Measurements from ENCODE around the gene DYNLL1. TPM values are rescaled to one million over a fixed set of nuclear protein-coding genes. Genes with fewer than 3 reads are reported as not detected.

DYNLL1 gene
- total RNA-seq, 1 experiment from 2014 or later, result 618 TPM

DNA sequence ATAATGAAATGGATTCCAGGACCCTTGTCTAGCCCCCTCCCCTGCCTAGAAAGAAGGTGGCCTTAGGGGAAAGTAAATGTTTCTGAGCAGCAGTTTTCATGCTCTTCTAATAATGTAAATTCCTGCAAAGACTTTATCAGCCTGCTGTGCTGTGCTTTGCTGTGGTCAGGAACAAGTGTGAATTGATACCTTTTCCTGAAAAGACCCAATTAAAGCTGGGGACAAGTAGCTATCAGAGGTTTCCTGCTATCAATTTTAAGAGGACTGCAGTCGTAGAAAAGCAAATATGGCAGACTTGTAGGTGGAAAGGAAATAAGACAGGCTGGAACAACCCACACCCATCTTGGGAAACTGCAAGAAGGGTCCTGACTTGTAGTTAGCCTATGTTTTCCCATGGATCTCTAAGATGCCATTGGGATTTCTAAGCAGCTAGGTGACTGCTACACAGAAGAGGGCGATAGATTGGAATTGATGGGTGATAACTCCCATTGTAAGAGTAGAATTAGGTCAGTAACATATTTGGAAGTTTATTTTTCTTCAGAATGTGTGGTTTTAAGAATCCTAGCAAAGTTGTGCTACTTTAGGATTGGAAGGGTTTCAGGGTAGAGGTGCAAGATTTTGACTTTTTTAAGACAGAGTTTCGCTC lies 3.1 kb downstream of the DYNLL1 start:
- Histone ChIP-seq H3K4me2 (ENCODE audit: insufficient read depth, insufficient read length, low read length) (no peak overlapping the region), H3K14ac (ENCODE audit: insufficient read depth, low read length) (no peak overlapping the region), H3K9me3 (ENCODE audit: control insufficient read depth, low read depth, low read length) (no peaks in the 10 kb centered on the region), H4K5ac (ENCODE audit: insufficient read length, low read depth, low read length) (no peak overlapping the region), H3K18ac (ENCODE audit: insufficient read length, low read depth, low read length) (no peak overlapping the region), H4K20me1 (ENCODE audit: control insufficient read depth, insufficient read depth, insufficient read length) (no peaks in the 10 kb centered on the region), H3K4ac (ENCODE audit: low read depth, low read length) (no peak overlapping the region), H3K4me1 (ENCODE audit: insufficient read depth, low read length) (no peaks in the 10 kb centered on the region; the same call in 1 of the 2 replicates), H3K23ac (ENCODE audit: insufficient read length, low read depth, low read length) (no peak overlapping the region), H2BK15ac (ENCODE audit: low read depth, low read length) (no peak overlapping the region), H3K27me3 (ENCODE audit: insufficient read depth, low read length) (no peaks in the 10 kb centered on the region), H3K23me2 (ENCODE audit: insufficient read length, low read depth, low read length, poor library complexity, severe bottlenecking) (peaks cover 14% of the 10 kb centered on the region), H4K91ac (ENCODE audit: insufficient read length, low read depth, low read length) (no peak overlapping the region), H3K79me1 (ENCODE audit: insufficient read depth, low read depth, low read length, poor library complexity, severe bottlenecking) (peaks cover 3% of the 10 kb centered on the region), H2AFZ (ENCODE audit: low read length) (no peak overlapping the region), H3K56ac (ENCODE audit: insufficient read length, low read depth, low read length) (no peak overlapping the region), H3K27ac (ENCODE audit: insufficient read length, low read depth, low read length) (no peak overlapping the region), H3K9ac (ENCODE audit: extremely low read depth, insufficient read length, low read length) (no peak overlapping the region), H2BK5ac (ENCODE audit: insufficient read length, low read length) (no peak overlapping the region), H2BK12ac (ENCODE audit: insufficient read length, low read depth, low read length) (no peak overlapping the region), H3K79me2 (ENCODE audit: insufficient read depth, low read length) (peaks cover 10% of the 10 kb centered on the region; the same call in 1 of the 2 replicates), H2BK120ac (ENCODE audit: low read depth, low read length, poor library complexity, severe bottlenecking) (no peak overlapping the region), H4K8ac (replicated peaks; ENCODE audit: insufficient read length, low read depth, low read length) (no peak overlapping the region), H2AK5ac (ENCODE audit: insufficient read length, low read length) (no peak overlapping the region), H3T11ph (ENCODE audit: low read length) (no peak overlapping the region), H2BK20ac (ENCODE audit: low read depth, low read length, poor library complexity, severe bottlenecking) (no peak overlapping the region)
- Mint-ChIP-seq H3K9me3 (no peaks in the 10 kb centered on the region), H3K4me3 (peak overlapping the region in 1 of 2 experiments; percentile 97; a peak in 2 of 5 replicates), H3K36me3 (ENCODE audit: insufficient read depth in 1 of 3, low read depth in 3 of 3) (peaks cover 23 to 63% (median 48%) of the 10 kb centered on the region in 3 experiments; a peak in 6 of 7 replicates), H3K27me3 (ENCODE audit: low read depth) (no peaks in the 10 kb centered on the region), H3K4me1 (peaks cover 28 to 35% of the 10 kb centered on the region in 2 experiments), H3K27ac (peak overlapping the region in 1 of 3 experiments; percentile 96; a peak in 3 of 7 replicates)
- WGBS (ENCODE audit: extremely low coverage, insufficient read length, low lambda C conversion rate), result no CpG with 5 or more reads among the region's 3 CpGs
- DNase-seq, result no peak
- TF ChIP-seq, protein P1, sequence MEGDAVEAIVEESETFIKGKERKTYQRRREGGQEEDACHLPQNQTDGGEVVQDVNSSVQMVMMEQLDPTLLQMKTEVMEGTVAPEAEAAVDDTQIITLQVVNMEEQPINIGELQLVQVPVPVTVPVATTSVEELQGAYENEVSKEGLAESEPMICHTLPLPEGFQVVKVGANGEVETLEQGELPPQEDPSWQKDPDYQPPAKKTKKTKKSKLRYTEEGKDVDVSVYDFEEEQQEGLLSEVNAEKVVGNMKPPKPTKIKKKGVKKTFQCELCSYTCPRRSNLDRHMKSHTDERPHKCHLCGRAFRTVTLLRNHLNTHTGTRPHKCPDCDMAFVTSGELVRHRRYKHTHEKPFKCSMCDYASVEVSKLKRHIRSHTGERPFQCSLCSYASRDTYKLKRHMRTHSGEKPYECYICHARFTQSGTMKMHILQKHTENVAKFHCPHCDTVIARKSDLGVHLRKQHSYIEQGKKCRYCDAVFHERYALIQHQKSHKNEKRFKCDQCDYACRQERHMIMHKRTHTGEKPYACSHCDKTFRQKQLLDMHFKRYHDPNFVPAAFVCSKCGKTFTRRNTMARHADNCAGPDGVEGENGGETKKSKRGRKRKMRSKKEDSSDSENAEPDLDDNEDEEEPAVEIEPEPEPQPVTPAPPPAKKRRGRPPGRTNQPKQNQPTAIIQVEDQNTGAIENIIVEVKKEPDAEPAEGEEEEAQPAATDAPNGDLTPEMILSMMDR (conservative IDR thresholded peaks at IDR 0.05), result no peak
